ENCODE measurements around the gene SPC25. TPM values are rescaled to one million over a fixed set of nuclear protein-coding genes. Genes with fewer than 3 reads are reported as not detected.

The SPC25 gene
- total and polyA plus RNA-seq, 8 donors, result 1.4 to 29.0 (median 13.1) TPM

GRCh38 chr2:168835969-168836368 lies 54.3 kb downstream of the SPC25 start:
- no peak for TF ChIP-seq CTCF (IDR thresholded peaks at IDR 0.05)
- Histone ChIP-seq H3K36me3 (peaks cover 0 to 35% of the 10 kb centered on the region in 2 donors), H3K4me3 (no peak overlapping the region), H3K9me3 (no peaks in the 10 kb centered on the region), H3K27me3 (no peaks in the 10 kb centered on the region), H3K27ac (no peak overlapping the region), H3K4me1 (no peaks in the 10 kb centered on the region)
- intact Hi-C loops (cut with DNase I), result no loop called here
- DNase-seq, result no peak
- no peak for ATAC-seq

- Histone ChIP-seq H3K27ac (no peak overlapping the region), H3K27me3 (no peaks in the 10 kb centered on the region), H3K4me3 (no peak overlapping the region), H3K4me1 (no peaks in the 10 kb centered on the region), H3K36me3 (peaks cover 0 to 44% of the 10 kb centered on the region in 2 donors), H3K9me3 (no peaks in the 10 kb centered on the region)
- intact Hi-C loops (cut with DNase I), result no loop called here
- no peak for TF ChIP-seq CTCF (IDR thresholded peaks at IDR 0.05)
- DNase-seq (no peak), ATAC-seq (no peak)
These were observed 58.6 kb downstream of the SPC25 start for GRCh38 chr2:168831662-168832061.

- H3K4me1 ChIP-seq, result no peaks in the 10 kb centered on the region
- H3K9me3 ChIP-seq, result no peaks in the 10 kb centered on the region
- no peak overlapping the region for H3K27ac ChIP-seq
- DNase-seq, result no peak
- H3K4me3 ChIP-seq, result no peak overlapping the region
- TF ChIP-seq CTCF (IDR thresholded peaks at IDR 0.05), result no peak
- H3K27me3 ChIP-seq, result no peaks in the 10 kb centered on the region
- intact Hi-C loops (cut with DNase I), result no loop called here
- no peak for ATAC-seq
- peaks cover 0 to 43% of the 10 kb centered on the region in 2 donors for H3K36me3 ChIP-seq
These were observed 59.3 kb downstream of the SPC25 start for GRCh38 chr2:168830958-168831357.

- Histone ChIP-seq H3K4me1 (no peaks in the 10 kb centered on the region), H3K27me3 (no peaks in the 10 kb centered on the region), H3K4me3 (no peak overlapping the region), H3K36me3 (peaks cover 0 to 8% of the 10 kb centered on the region in 2 donors), H3K9me3 (no peaks in the 10 kb centered on the region), H3K27ac (no peak overlapping the region)
- DNase-seq (no peak), ATAC-seq (peak; percentile 23)
- no peak for TF ChIP-seq CTCF (IDR thresholded peaks at IDR 0.05)
- intact Hi-C loops (cut with DNase I), result no loop called here
These were observed 65.1 kb downstream of the SPC25 start for GRCh38 chr2:168825126-168825525.

- Histone ChIP-seq H3K27ac (no peak overlapping the region), H3K36me3 (no peaks in the 10 kb centered on the region), H3K9me3 (no peaks in the 10 kb centered on the region), H3K4me3 (no peak overlapping the region), H3K4me1 (no peaks in the 10 kb centered on the region), H3K27me3 (no peaks in the 10 kb centered on the region)
- intact Hi-C loops (cut with DNase I), result no loop called here
- TF ChIP-seq CTCF (IDR thresholded peaks at IDR 0.05), result no peak
- DNase-seq (no peak), ATAC-seq (no peak)
These were observed 68.2 kb downstream of the SPC25 start for GRCh38 chr2:168821992-168822391.
